Effector memory CD8-positive, alpha-beta T cell (primary cell): Measurements from ENCODE around the gene EYA4.
"Not testable (repeated sequence)": the region's sequence is repeated elsewhere in the genome, so short reads cannot be mapped to it uniquely, and the experiment has no call there.

Experiments used
- ATAC-seq: fragments of 150-1000 bp; cut with Tn5 transposase; replicated peaks from 2 replicates; pipeline ENCODE4 v1.10.0; 2021; ENCODE audit warnings: mild to moderate bottlenecking, moderate library complexity
- DNase-seq, 3 experiments: peaks; one replicate each; pipeline ENCODE4 v3.0.0; 2021
- H3K27ac Mint-ChIP-seq, 2 donors: one replicate each; pipeline ENCODE4 v1.8.0; 2022; ENCODE audit warnings: mild to moderate bottlenecking in 2 of 2, mixed read lengths in 2 of 2, moderate library complexity in 2 of 2
- H3K27me3 Mint-ChIP-seq, 2 donors: one replicate each; pipeline ENCODE4 v1.8.0; 2022; ENCODE audit warnings: mixed read lengths in 2 of 2
- H3K36me3 Mint-ChIP-seq: one replicate; pipeline ENCODE4 v1.8.0; 2022; ENCODE audit warnings: mild to moderate bottlenecking, moderate library complexity, mixed read lengths; ENCODE audit not compliant: insufficient read depth
- H3K4me1 Mint-ChIP-seq, 2 donors: one replicate each; pipeline ENCODE4 v1.8.0; 2022; ENCODE audit warnings: low read depth in 2 of 2, mixed read lengths in 2 of 2
- H3K4me3 Mint-ChIP-seq, 2 donors: one replicate each; pipeline ENCODE4 v1.8.0; 2022; ENCODE audit warnings: mild to moderate bottlenecking in 2 of 2, mixed read lengths in 2 of 2, moderate library complexity in 2 of 2
- H3K9me3 Mint-ChIP-seq, 2 donors: one replicate each; pipeline ENCODE4 v1.8.0; 2022; ENCODE audit warnings: mixed read lengths in 2 of 2

EYA4 gene

GRCh38 chr6:133393891-133394290 is 152.7 kb downstream of the EYA4 start:
- H3K27me3 Mint-ChIP-seq, result no peaks in the 10 kb centered on the region
- peaks cover 2 to 6% of the 10 kb centered on the region in 2 donors for H3K9me3 Mint-ChIP-seq
- no peak for DNase-seq
- no peaks in the 10 kb centered on the region for H3K36me3 Mint-ChIP-seq
- no peak for ATAC-seq
- H3K4me1 Mint-ChIP-seq, result no peaks in the 10 kb centered on the region
- no peak overlapping the region for H3K4me3 Mint-ChIP-seq
- H3K27ac Mint-ChIP-seq, result no peak overlapping the region

GRCh38 chr6:133394630-133395029 is 153.5 kb downstream of the EYA4 start:
- Mint-ChIP-seq H3K4me3 (no peak overlapping the region), H3K9me3 (peaks cover 2 to 6% of the 10 kb centered on the region in 2 donors), H3K27ac (no peak overlapping the region), H3K4me1 (no peaks in the 10 kb centered on the region), H3K36me3 (no peaks in the 10 kb centered on the region), H3K27me3 (no peaks in the 10 kb centered on the region)
- ATAC-seq (no peak), DNase-seq (no peak)

GRCh38 chr6:133396233-133396983 is 155.3 kb downstream of the EYA4 start:
- DNase-seq, result no peak
- no peak overlapping the region for H3K4me3 Mint-ChIP-seq

GRCh38 chr6:133396984-133397348 is 155.8 kb downstream of the EYA4 start:
- DNase-seq (no peak), ATAC-seq (no peak)
- Mint-ChIP-seq H3K27me3 (no peaks in the 10 kb centered on the region), H3K4me3 (no peak overlapping the region), H3K27ac (no peak overlapping the region), H3K4me1 (no peaks in the 10 kb centered on the region), H3K9me3 (peaks cover 0 to 6% of the 10 kb centered on the region in 2 donors), H3K36me3 (no peaks in the 10 kb centered on the region)

More at GRCh38 chr6:133396233-133396983, 155.3 kb downstream of the EYA4 start:
- ATAC-seq, result no peak
- Mint-ChIP-seq H3K36me3 (no peaks in the 10 kb centered on the region), H3K27me3 (no peaks in the 10 kb centered on the region), H3K4me1 (no peaks in the 10 kb centered on the region), H3K27ac (no peak overlapping the region), H3K9me3 (peaks cover 0 to 6% of the 10 kb centered on the region in 2 donors)

GRCh38 chr6:133397601-133398000 is 156.4 kb downstream of the EYA4 start:
- H3K27ac Mint-ChIP-seq, ATAC-seq, H3K27me3 Mint-ChIP-seq, H3K36me3 Mint-ChIP-seq, H3K4me1 Mint-ChIP-seq, H3K9me3 Mint-ChIP-seq, DNase-seq, H3K4me3 Mint-ChIP-seq: not testable (repeated sequence)

GRCh38 chr6:133399426-133399825 is 158.3 kb downstream of the EYA4 start:
- ATAC-seq (no peak), DNase-seq (no peak)
- Mint-ChIP-seq H3K4me1 (no peaks in the 10 kb centered on the region), H3K27ac (no peak overlapping the region), H3K27me3 (no peaks in the 10 kb centered on the region), H3K9me3 (peaks cover 0 to 6% of the 10 kb centered on the region in 2 donors), H3K36me3 (no peaks in the 10 kb centered on the region), H3K4me3 (no peak overlapping the region)

GRCh38 chr6:133404151-133404550 is 163.0 kb downstream of the EYA4 start:
- Mint-ChIP-seq H3K27ac (no peak overlapping the region), H3K36me3 (no peaks in the 10 kb centered on the region), H3K27me3 (no peaks in the 10 kb centered on the region), H3K4me1 (no peaks in the 10 kb centered on the region), H3K9me3 (peaks cover 0 to 8% of the 10 kb centered on the region in 2 donors), H3K4me3 (no peak overlapping the region)
- ATAC-seq (no peak), DNase-seq (no peak)

- ATAC-seq, result no peak
- Mint-ChIP-seq H3K27me3 (no peaks in the 10 kb centered on the region), H3K27ac (no peak overlapping the region), H3K36me3 (no peaks in the 10 kb centered on the region), H3K4me3 (no peak overlapping the region), H3K4me1 (no peaks in the 10 kb centered on the region), H3K9me3 (peaks cover 0 to 8% of the 10 kb centered on the region in 2 donors)
- DNase-seq, result no peak
Observed at GRCh38 chr6:133404728-133405127, 163.6 kb downstream of the EYA4 start.

GRCh38 chr6:133407320-133408100 is 166.4 kb downstream of the EYA4 start:
- H3K36me3 Mint-ChIP-seq, result no peaks in the 10 kb centered on the region
- no peaks in the 10 kb centered on the region for H3K4me1 Mint-ChIP-seq
- DNase-seq (no peak), ATAC-seq (no peak)
- no peak overlapping the region for H3K27ac Mint-ChIP-seq
- peaks cover 0 to 8% of the 10 kb centered on the region in 2 donors for H3K9me3 Mint-ChIP-seq
- no peak overlapping the region for H3K4me3 Mint-ChIP-seq
- no peaks in the 10 kb centered on the region for H3K27me3 Mint-ChIP-seq

- H3K9me3 Mint-ChIP-seq, result peaks cover 0 to 8% of the 10 kb centered on the region in 2 donors
- DNase-seq (no peak), ATAC-seq (no peak)
Observed at GRCh38 chr6:133408132-133408531, 167.0 kb downstream of the EYA4 start.

GRCh38 chr6:133408543-133408942 is 167.4 kb downstream of the EYA4 start:
- DNase-seq, result no peak
- no peak for ATAC-seq
- Mint-ChIP-seq H3K27me3 (no peaks in the 10 kb centered on the region), H3K4me3 (no peak overlapping the region), H3K27ac (no peak overlapping the region), H3K4me1 (no peaks in the 10 kb centered on the region), H3K9me3 (peaks cover 0 to 8% of the 10 kb centered on the region in 2 donors), H3K36me3 (no peaks in the 10 kb centered on the region)

More at GRCh38 chr6:133408132-133408531, 167.0 kb downstream of the EYA4 start:
- no peak overlapping the region for H3K4me3 Mint-ChIP-seq
- no peak overlapping the region for H3K27ac Mint-ChIP-seq
- no peaks in the 10 kb centered on the region for H3K27me3 Mint-ChIP-seq
- H3K4me1 Mint-ChIP-seq, result no peaks in the 10 kb centered on the region
- H3K36me3 Mint-ChIP-seq, result no peaks in the 10 kb centered on the region

- Mint-ChIP-seq H3K27me3 (no peaks in the 10 kb centered on the region), H3K9me3 (no peaks in the 10 kb centered on the region), H3K4me1 (no peaks in the 10 kb centered on the region), H3K4me3 (no peak overlapping the region), H3K36me3 (no peaks in the 10 kb centered on the region), H3K27ac (no peak overlapping the region)
- ATAC-seq (no peak), DNase-seq (no peak)
Observed at GRCh38 chr6:133410638-133411435, 169.7 kb downstream of the EYA4 start.

GRCh38 chr6:133411757-133412156 is 170.6 kb downstream of the EYA4 start:
- Mint-ChIP-seq H3K9me3 (no peaks in the 10 kb centered on the region), H3K36me3 (no peaks in the 10 kb centered on the region), H3K27me3 (no peaks in the 10 kb centered on the region), H3K4me3 (no peak overlapping the region), H3K27ac (no peak overlapping the region), H3K4me1 (no peaks in the 10 kb centered on the region)
- no peak for DNase-seq
- no peak for ATAC-seq
